Endothelial cell of hepatic sinusoid (primary cell): ENCODE measurements around the gene RPE65.
"Not testable (repeated sequence)": the region's sequence is repeated elsewhere in the genome, so short reads cannot be mapped to it uniquely, and the experiment has no call there.

Source experiments
- in situ Hi-C: cut with HindIII; loops from 2 replicates; pipeline ENCODE4 v1.10.0; 2017; ENCODE audit warnings: low sequenced_read_pairs

RPE65 gene

GRCh38 chr1:68449901-68450300 is at the start of gene RPE65:
Gene RPE65 (minus strand): TSS chr1:68449954. CDS start chr1:68449905, 49 bp downstream.
- in situ Hi-C loops, result no loop called here

GRCh38 chr1:68497358-68497698 is 47.6 kb upstream of the RPE65 start:
- in situ Hi-C loops, result no loop called here

- in situ Hi-C loops, result no loop called here
Measured at GRCh38 chr1:68496680-68497357, 47.1 kb upstream of the RPE65 start, which contains the start of gene DEPDC1. Gene DEPDC1 (minus strand): TSS chr1:68497082. CDS start chr1:68496999, 83 bp downstream.

GRCh38 chr1:68495968-68496679 is 46.4 kb upstream of the RPE65 start:
- in situ Hi-C loops, result no loop called here

GRCh38 chr1:68495532-68495931 is 45.8 kb upstream of the RPE65 start:
- in situ Hi-C loops, result no loop called here

GRCh38 chr1:68493193-68493592 is 43.4 kb upstream of the RPE65 start:
- in situ Hi-C loops, result no loop called here

- in situ Hi-C loops, result not testable (repeated sequence)
Measured at GRCh38 chr1:68492255-68492654, 42.5 kb upstream of the RPE65 start.

- in situ Hi-C loops, result no loop called here
Measured at GRCh38 chr1:68490046-68490651, 40.4 kb upstream of the RPE65 start.

- in situ Hi-C loops, result no loop called here
Measured at GRCh38 chr1:68485431-68486022, 35.8 kb upstream of the RPE65 start.

GRCh38 chr1:68484618-68485017 is 34.9 kb upstream of the RPE65 start:
- in situ Hi-C loops, result no loop called here

- in situ Hi-C loops, result no loop called here
Measured at GRCh38 chr1:68481041-68481440, 31.3 kb upstream of the RPE65 start.

- in situ Hi-C loops, result no loop called here
Measured at GRCh38 chr1:68479501-68479900, 29.7 kb upstream of the RPE65 start.

- in situ Hi-C loops, result no loop called here
Measured at GRCh38 chr1:68478662-68479061, 28.9 kb upstream of the RPE65 start.

GRCh38 chr1:68476626-68477025 is 26.9 kb upstream of the RPE65 start:
- in situ Hi-C loops, result not testable (repeated sequence)

- in situ Hi-C loops, result no loop called here
Measured at GRCh38 chr1:68473060-68473459, 23.3 kb upstream of the RPE65 start.

GRCh38 chr1:68470388-68470970 is 20.7 kb upstream of the RPE65 start:
- in situ Hi-C loops, result no loop called here

- in situ Hi-C loops, result no loop called here
Measured at GRCh38 chr1:68464891-68465290, 15.1 kb upstream of the RPE65 start.

GRCh38 chr1:68460935-68461334 is 11.2 kb upstream of the RPE65 start:
- in situ Hi-C loops, result no loop called here

- in situ Hi-C loops, result no loop called here
Measured at GRCh38 chr1:68459796-68460195, 10.0 kb upstream of the RPE65 start.

- in situ Hi-C loops, result no loop called here
Measured at GRCh38 chr1:68459091-68459490, 9.3 kb upstream of the RPE65 start.

- in situ Hi-C loops, result no loop called here
Measured at GRCh38 chr1:68456202-68456601, 6.4 kb upstream of the RPE65 start.
